Measurements from ENCODE around the gene ARHGAP5.
A peak's percentile ranks its signal among the peaks of the same experiment; 100 is the strongest.

Gene ARHGAP5

DNA sequence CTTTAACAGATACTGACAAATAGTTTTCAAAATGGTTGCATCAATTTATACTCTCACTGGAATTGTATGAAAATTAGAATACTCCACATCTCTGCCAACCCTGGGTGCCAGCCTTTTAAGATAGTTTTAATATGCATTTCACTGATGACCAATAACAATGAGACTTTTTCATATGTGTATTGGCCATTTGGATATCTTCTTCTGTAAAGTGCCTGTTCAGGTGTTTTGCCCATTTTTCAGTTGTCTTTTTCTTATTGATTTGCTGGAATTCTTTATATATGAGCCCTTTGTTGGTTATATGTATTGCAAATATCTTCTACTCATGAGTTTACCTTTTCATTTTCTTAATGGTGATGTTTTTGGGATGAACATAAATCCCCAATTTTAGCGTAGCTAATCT lies 108.0 kb downstream of the ARHGAP5 start:
- DNase-seq: no peak

DNA sequence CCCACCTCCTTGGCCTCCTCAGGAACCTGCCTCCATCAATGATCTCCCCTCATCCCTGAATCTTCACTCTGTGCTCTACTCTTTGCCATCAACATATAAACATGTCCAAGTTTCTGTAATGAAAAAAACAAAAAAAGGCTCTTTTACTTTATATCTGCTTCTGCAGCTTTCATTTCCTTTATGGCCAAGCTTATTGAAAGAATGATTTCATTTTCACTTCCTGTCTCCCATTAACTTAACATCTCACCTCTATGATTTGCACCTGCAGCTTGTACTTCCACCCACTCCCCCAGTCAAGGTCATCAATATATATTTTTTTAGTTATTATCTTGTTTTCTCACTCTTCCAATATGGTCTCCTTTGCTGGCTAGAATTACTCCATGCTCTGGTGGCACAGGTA lies 109.1 kb downstream of the ARHGAP5 start:
- no peak for DNase-seq

DNA sequence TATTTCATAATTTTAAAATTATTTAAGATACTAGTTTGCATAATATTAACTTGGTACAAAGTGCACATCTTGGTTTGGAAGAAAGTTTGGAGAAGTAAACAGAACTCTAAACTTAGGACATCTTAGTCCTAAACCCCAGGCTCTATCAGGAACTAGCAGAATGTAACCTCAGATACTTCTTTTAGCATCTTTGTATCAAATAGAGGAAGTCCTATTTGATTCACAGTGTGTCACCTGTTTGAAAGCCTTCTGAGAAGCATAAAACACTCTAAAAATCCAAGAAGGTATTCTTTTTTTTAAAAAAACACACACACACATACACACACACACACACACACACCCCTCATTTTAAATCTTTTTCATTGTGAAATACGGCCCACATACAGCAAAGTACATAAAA lies 112.7 kb downstream of the ARHGAP5 start:
- no peak for DNase-seq

GRCh38 chr14:32190673-32191072 lies 113.6 kb downstream of the ARHGAP5 start:
- DNase-seq: no peak

- DNase-seq: no peak
Observed at GRCh38 chr14:32192712-32193373, 115.7 kb downstream of the ARHGAP5 start.

DNA sequence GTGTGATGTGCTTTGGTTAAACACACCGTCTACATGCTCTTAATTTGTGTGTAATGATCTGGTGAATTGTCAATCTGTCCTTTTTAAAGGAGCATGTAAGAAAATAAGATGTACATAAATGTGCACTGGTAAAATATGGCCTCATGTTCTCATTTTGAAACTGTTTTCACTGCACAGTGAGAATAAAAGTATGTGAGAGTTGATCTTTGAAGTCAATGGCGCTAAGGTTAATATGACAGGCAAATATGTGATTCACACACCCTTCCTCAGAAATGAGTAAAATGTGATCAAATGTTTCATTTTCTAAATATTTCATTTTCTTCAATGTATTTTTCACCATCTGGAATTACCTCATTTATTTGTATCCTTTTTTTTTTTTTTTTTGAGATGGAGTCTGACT lies 116.4 kb downstream of the ARHGAP5 start:
- DNase-seq: no peak

- no peak for DNase-seq
Observed at GRCh38 chr14:32195636-32196035, 118.5 kb downstream of the ARHGAP5 start.

DNA sequence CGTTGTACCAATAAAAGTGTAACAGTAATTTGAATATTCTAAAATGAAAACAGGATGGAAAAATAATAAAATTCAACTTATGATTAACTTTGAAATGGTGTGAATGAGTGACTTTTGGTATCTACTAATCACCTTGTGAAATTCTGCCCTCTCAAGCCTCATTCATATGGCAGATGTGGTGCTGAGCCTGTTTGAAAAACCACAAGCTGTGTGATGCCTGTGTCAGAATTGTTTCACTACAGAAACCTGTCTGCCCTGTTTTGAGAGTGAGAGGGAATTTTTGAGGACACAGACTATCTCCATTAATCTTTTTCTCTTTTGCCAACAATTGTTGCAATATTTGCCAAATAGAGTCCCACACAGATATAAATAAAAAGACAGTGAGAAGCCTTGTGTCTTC lies 120.8 kb downstream of the ARHGAP5 start:
- no peak for DNase-seq

DNA sequence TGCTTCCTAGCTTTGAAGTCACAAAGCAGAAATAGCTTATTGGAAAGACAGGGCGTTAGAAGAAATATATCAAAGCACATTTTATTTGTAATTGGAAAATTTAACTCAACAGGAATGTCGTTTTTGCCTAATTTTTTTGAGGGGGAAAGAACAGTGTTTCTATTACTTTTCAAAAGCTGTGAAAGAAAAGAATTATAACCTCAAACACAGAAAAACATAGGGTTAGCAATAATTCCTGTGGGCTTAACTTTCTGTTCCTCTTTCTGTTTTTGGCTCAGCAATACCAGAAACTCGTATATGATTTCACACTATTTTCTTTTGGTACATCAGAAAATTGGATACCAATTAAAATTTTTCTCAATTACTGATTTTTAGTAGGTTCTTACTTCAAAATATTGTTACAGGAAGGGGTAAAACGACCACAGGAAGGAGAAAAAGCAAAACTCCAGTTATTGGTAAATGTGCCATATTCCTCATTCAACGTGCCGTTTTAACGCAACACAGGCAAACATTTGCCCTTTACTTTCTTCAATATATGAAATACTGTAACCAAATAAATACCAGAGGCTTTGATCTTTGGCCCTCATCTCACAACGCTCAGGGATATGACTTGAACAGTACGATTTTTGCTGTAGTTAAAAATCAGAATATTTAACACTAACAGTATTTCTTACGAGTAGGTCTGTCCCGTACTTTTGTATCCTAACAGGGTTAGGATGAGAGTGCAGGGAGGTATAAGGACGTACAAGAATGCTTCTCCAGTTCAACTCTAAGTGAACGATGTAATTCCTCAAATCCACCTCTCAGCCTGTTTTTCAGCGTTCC lies 123.5 kb downstream of the ARHGAP5 start:
- DNase-seq: no peak

DNA sequence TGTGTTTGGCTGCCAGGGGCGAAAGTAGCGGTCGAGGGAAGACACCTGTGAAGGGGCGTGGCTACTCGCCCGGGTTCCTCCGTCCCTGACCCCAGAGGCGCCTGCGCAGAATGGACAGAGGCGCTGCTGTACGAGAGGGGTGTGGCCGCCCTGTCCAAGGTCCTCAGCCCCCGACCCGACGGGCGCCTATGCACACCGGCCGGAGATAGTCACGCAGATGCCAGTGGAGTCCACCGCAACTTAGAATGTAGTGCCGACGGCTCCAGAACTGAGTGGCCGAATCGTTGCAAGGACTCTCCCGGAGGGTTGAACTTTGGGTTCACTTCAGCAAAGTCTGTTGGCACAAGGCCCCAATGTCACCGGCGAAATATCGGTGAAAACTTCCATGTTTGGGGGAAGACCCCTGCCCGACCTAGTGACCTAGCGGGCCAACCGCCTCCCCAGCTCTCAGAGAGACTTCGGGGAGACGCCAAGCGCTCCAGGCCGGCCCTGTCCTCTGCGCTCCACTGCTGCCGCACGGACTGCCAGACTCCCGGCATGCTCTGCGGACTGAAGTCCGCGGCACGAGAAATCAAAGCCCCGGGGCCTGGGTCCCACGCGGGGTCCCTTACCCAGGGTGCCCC lies 124.2 kb downstream of the ARHGAP5 start:
- peak; percentile 70 for DNase-seq

- DNase-seq: peak; percentile 11
Observed at GRCh38 chr14:32201816-32202490, 124.8 kb downstream of the ARHGAP5 start, which contains the start of gene RNU6-7. RNU6-7 (plus strand) TSS chr14:32202045.

- peak; percentile 40 for DNase-seq
Observed at GRCh38 chr14:32202491-32202997, 125.4 kb downstream of the ARHGAP5 start.

GRCh38 chr14:32202998-32203882 lies 126.1 kb downstream of the ARHGAP5 start, which contains the start of gene RNU6-8:
RNU6-8 (minus strand) TSS chr14:32203269.
- peak; percentile 75 for DNase-seq

DNA sequence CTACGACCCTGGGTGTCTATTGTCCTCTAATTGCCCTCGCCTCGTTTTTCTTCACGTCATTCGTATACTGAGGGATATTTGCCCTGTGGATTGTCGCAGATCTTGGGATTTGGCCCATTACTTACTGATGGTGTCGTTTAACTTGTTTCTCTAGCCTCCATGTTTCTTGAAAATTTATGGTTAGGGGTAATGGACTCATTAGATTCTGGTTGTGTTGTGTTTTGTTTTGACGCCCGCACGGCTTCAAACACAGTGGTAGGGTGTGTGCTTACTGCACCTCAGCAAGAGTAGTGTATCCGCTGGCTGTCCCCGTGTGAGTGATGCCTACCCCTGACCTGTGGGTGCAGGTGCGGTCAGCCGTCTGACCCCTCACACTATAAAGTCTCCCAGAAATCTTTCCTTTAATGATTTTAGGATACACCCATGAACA lies 126.8 kb downstream of the ARHGAP5 start:
- DNase-seq: no peak

DNA sequence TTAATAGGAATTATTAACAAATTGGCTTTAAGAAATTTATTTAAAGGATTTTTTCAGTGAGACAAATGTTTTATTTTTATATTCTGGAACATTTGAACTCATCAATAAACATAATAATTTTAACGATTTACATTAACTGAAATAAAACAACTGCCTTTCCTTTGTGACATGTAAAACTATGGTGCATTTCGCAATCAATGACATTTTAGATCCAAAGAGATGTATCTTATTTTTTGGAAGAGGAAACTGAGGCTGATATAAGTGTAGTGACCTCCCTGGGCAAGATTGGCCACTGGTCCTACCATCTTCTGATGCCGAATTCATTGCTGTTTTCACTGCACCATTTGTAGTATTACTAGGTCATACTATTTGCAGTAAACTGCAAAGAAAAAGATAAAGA lies 128.4 kb downstream of the ARHGAP5 start:
- DNase-seq: no peak

DNA sequence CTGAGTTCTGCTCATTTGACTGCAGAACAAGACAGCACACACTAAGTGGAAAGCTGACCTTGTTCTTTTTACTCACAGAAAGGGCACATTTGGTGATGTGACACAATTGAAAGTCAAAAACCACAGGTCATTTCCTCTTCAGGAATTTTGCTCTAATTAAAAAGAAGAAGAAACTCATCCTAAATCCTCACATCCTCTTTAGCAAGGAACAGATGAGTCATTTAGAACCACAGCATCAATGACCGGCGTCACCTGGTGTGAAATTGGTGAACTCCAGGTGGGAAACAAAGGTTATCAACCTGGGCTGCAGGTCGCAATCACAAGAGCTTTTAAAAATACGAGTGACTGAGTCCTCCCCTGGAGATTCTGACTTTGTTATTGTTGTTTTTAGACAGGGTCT lies 128.9 kb downstream of the ARHGAP5 start:
- DNase-seq: no peak

DNA sequence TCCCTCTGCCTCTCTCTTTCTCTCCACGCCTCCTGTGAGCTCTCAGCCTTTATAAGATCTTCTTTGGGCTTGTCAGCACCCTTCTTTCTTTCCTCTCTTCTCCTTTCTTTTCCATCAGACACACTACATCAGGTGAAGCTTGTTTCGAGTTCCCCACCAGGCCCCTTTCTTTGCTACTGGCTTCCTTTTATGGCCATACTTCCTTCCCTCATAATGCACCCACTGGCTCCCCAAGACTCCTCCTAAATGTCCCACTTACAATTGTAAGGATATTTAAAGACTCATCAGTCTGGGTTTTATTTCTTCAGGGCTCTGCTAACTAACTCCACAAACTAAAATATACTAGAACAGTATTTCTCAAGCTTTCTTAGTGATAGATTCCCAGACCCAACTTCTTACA lies 129.4 kb downstream of the ARHGAP5 start:
- no peak for DNase-seq

DNA sequence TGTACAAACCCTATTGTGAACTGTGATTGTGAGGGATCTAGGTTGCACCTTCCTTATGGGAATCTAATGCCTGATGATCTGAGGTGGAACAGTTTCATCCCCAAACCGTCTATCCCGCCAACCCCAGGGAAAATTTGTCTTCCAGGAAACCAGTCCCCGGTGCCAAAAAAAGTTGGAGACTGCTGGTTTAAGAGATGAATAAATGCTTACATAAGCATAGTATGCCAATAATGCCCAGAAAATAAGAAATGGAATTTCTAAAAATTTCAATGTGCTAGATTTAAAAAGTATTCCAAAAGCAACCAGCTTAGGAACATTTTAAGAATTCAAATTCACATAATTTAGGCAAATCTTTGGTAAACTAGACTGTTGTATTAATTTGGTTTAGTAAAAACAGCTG lies 131.4 kb downstream of the ARHGAP5 start:
- DNase-seq: no peak

Data from kidney glomerular epithelial cell (primary cell).